HG03175 (cell line): ENCODE data around the gene TRIM5.
"Not testable (repeated sequence)": the region's sequence is repeated elsewhere in the genome, so short reads cannot be mapped to it uniquely, and the experiment has no call there.

ENCODE experiments used
- ATAC-seq: cut with Tn5 transposase; IDR thresholded peaks from one replicate; pipeline ENCODE4 v1.9.1; 2021; ENCODE audit warnings: mild to moderate bottlenecking, moderate library complexity; ENCODE audit not compliant: unreplicated experiment

The TRIM5 gene

DNA sequence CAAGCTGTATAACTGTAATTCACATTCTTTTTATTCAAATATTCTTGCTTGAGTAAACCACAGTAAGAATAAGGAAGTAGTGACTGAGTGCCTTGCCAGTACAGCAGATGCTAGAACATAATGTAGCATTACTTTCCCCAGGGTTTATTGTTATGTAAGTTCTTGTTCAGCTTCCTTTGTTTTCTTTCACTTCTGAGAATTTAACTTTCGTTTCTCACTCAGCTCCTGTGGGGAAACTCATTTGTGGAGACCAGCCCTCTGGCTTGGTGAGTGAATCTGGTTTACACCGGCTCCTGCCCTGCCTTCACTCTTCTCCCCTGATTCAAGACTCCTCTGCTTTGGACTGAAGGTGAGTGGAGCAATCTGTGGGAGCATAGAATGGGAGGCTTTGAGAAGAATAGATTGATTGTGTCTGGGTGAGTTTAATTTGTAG lies 4.7 kb upstream of the TRIM5 start, which contains the start of gene TRIM22:
Gene TRIM22 (plus strand): TSS at position 240 of the 433 bp plus-strand sequence. CDS start 6,443 bp downstream, outside the sequence.
- peak; percentile 76 for ATAC-seq

DNA sequence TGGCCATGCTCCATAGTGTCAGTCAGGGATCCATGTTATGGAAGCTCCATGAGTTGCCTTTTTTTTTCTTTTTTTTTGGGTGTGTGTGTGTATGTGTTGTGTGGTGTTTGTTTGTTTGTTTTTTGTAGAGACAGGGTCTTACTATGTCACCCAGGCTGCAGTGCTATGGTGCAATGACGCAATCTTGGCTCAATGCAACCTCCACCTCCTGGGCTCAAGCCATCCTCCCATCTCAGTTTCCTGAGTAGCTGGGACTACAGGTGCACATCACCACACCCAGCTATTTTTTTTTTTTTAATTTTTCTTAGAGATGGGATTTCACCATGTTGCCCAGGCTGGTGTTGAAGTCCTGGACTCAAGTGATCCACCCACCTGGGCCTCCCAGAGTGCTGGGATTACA lies 3.6 kb upstream of the TRIM5 start:
- no peak for ATAC-seq

DNA sequence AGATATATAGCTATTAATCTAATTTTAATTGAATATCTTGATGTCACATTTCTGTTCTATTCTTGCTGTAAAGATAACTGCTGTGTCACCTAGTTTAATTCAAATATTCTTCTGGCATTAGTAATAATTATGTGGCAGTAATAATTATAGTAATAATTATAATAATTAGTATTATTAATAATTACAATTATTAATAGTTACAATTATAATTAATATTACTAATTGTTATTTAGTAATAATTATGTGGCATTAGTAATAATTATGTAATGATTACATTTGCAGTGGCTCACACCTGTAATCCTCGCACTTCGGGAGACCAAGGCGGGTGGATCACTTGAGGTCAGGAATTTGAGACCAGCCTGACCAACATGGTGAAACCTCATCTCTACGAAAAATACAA lies 1.6 kb upstream of the TRIM5 start:
- no peak for ATAC-seq

DNA sequence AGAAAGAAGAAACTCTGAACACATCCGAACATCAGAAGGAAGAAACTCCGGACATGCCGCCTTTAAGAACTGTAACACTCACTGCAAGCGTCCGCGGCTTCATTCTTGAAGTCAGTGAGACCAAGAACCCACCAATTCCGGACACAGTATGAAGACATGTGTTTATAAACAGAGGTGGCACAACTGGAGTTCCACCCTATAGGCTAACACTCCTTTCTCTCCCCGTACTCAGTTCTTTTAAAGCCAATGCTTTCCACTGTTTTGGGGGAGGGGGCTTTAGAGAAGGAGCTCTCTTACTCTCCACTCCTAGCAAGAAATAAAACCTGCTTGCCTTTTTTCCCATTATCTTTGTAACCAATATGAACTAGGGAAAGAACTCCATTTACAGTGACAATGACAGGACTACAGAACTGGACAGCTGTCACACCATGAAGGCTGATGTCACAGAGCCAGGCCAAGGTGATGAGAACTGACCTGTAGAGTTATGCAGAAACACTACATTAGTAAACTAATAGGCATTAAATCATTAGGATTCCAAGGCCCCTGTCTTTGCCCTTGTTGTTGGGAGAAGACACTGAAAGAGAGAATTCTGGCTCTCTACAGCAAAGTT lies 733 bp downstream of the TRIM5 start:
- ATAC-seq = no peak

DNA sequence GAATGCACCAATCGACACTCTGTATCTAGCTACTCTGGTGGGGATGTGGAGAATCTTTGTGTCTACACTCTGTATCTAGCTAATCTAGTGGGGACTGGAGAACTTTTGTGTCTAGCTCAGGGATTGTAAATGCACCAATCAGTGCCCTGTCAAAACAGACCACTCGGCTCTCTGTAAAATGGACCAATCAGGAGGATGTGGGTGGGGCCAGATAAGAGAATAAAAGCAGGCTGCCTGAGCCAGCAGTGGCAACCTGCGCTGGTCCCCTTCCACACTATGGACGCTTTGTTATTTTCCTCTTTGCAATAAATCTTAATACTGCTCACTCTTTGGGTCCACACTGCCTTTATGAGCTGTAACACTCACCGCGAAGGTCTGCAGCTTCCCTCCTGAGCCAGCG lies 1.3 kb downstream of the TRIM5 start:
- ATAC-seq = not testable (repeated sequence)

DNA sequence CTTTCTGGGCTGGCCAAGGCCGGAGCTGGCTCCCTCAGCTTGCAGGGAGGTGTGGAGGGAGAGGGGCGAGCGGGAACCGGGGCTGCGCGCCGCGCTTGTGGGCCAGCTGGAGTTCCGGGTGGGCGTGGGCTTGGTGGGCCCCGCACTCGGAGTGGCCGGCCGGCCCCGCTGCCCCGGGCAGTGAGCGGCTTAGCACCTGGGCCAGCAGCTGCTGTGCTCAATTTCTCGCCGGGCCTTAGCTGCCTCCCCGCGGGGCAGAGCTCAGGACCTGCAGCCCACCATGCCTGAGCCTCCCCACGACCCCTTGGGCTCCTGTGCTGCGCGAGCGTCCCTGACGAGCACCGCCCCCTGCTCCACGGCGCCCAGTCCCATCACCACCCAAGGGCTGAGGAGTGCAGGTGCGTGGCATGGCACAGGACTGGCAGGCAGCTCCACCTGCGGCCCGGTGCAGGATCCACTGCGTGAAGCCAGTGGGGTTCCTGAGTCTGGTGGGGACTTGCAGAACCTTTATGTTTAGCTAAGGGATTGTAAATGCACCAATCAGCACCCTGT lies 1.9 kb downstream of the TRIM5 start:
- ATAC-seq = not testable (repeated sequence)

DNA sequence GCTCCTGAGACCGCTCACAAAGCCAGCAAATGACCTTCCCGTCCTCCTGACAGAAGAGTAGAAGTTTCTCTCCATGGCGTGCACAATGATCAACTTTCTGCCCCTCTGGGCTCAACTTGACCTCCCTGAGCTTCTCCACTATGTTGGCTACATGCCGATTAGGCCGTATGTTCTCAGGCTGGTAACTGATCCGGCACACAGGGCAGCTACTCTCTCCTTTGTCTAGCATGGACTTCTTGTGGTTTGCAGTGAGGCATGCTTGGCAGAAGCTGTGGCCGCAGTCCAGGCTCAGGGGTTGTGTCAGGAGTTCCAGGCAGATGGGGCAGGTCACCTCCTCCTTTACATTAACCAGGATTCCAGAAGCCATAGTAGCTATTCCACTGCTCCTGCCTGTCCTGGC lies 5.1 kb downstream of the TRIM5 start:
- no peak for ATAC-seq

DNA sequence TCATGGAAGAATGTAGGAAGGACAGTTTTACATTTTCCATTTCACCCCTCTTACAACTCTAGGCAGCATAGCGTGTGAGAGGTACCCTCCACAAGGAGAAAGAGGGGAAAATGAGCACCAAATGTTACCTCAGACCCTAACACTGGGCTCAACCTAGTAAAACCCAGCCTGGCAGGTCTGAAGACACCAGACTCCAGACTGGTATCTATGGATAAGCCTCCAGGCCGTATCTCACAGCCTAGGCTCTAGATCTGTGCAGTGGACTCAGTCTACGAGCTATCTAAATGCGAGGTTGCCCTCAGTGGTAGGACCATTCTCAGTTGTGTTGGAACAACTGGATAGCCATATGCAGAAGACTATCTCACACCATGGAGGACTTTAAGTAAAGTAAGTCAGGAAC lies 10.5 kb downstream of the TRIM5 start:
- ATAC-seq = no peak

DNA sequence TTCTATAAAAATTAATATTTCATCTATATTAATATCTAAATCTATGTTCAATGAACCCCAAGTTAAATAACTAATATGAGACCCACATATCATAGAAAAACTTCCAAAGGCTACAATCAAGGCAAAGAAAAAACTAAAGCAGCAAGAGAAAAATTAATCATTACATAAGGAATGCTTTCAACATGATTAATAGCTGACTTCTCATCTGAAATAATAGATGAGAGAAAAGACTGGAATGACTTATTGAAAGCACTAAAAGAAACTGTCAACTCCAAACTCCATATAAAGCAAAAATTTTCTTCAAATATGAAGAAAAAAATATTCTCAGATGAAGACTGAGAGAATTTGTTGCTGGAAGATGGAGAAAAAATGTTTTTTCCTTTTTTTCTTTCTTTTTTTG lies 13.0 kb downstream of the TRIM5 start:
- no peak for ATAC-seq

DNA sequence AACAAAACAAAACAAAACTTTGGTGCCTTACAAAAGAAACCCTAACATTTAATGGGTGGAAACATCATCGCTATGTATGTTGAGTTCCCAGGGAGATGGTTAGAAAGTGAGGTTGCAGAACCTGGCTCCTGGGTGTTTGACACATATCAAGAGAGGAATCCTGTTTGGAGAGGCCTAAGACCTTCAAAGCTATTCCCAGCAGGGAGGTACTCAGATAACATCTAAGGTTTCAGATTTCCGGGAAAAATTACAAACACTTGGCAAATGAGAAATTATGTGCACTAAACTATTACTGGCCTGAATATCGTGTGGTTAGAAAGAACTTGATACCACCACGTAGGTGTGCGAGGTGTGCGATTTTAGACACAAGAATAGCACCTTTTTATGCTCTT lies 18.5 kb downstream of the TRIM5 start:
- no peak for ATAC-seq

DNA sequence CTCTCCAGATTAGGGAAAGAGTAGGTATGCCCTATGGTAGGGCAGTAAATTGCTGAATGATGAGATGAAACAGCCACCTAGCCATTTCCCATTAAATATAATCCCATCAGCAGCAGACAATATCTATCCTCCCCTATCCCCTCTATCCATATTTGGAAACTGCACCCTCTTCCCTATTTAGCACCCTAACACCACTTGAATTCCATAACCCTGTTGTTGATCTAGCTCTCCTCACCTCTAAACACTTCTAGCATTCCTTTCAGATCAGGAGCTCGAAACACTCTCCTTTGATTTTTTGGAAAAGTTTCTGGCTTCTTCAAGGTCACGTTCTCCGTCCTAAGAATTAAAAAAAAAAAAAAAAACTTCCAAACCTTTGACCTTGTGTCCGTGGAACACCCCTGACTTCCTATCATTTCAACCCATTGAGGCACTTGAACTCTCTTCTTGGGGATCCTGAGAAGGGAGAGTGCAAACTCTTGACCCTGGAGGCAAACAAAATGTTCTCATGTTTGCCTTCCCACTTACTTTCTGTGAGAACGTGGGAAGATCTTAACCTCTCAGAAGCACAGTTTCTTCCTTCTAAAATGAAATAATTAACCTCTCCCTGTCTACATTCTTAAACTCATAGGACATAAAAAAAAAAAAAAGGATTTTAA lies 19.0 kb downstream of the TRIM5 start:
- ATAC-seq = no peak

DNA sequence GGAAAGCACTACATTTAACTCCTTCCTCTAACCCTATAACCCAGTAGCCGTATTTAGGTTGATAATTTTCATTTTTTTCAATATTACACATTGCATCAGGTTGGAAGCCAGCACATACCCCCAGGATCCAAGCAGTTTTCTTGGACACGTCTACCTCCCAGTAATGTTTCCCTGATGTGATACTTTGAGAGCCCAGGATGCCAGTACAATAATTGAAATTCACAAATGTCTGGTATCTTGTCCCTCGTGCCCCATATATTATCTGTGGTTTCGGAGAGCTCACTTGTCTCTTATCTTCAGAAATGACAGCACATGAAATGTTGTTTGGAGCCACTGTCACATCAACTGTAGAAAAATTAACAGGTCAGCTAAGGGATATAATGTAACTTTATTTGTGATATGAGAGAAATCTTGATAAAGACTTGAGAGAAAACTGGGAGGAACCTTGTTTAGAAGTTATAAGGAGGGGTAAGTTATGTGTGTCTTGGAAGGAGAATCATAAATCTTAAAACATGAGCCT lies 19.8 kb downstream of the TRIM5 start:
- ATAC-seq = no peak

DNA sequence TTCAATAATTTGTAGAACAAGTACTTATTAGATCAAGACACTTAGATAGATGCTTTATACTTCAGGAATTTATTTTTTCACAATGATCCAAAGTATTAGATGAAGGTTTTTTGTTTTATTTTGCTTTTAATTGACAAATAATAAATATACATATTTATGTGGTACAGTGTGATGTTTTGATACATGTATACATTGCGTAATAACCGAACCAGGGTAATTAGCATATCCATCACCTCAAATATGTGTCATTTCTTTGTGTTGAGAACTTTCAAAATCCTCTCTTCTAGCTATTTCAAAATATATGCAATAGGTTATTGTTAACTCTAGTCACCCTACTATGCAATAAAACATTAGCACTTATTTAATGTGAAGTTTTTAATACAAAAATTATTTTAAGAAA lies 21.4 kb downstream of the TRIM5 start:
- ATAC-seq = no peak

DNA sequence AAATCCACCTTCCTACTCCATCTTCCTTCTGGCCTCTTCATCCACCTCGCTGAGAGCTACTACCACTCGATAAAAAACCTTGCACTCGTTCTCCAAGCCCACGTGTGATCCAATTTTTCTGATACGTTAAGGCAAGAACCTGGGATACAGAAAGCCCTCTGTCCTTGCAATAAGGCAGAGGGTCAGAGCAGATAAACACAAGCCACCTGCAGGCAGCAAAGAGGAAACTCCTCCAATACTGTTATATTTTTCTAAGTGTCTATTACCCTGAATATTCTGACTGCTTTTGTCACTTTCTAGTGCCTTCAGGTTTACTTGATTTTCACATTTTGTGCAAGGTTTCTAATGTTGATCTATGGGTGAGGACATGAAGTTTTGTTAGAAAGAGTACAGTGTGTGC lies 26.6 kb downstream of the TRIM5 start:
- no peak for ATAC-seq

DNA sequence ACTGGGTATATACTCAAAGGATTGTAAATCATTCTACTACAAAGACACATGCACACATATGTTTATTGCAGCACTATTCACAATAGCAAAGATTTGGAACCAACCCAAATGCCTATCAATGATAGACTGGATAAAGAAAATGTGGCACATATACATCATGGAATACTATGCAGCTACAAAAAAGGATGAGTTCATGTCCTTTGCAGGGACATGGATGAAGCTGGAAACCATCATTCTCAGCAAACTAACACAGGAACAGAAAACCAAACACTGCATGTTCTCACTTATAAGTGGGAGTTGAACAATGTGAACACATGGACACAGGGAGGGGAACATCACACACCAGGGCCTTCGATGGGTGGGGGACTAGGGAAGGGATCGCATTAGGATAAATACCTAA lies 27.9 kb downstream of the TRIM5 start:
- not testable (repeated sequence) for ATAC-seq

DNA sequence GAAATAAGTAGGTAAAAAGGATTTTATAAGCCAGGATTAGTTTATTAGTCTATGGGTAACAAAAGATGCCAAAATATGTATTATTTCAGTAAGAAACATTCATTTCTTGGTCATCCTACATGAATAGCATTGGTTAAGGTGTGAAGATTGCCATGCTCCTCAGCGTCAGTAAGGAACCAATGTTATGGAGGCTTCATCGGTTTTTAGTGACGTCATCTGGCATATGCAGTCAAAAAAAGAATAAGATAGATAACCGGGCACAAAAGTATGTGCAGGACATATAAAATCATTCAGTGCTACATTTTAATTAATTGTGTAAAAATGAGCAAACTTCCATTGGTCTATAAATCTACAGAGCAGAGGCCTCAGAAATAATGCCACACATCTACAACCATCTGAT lies 29.4 kb downstream of the TRIM5 start:
- no peak for ATAC-seq

DNA sequence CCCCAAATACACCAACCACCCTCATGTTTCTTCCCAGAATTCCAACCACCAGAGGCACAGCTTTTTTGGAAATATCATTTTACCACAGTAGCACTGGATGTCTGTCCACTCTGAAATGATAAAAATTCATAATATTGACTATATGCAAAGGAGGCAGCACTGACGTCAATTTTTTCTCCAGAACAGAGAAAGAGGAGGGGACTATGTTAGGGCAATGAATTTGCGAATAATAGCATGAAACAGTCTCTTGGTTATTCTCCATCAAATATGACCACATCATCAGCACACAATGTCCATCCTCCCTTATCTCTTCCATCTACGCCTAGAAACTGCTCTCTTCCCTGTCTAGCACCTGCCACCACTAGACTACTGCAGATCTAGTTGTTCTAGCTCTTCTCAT lies 38.7 kb downstream of the TRIM5 start:
- no peak for ATAC-seq

DNA sequence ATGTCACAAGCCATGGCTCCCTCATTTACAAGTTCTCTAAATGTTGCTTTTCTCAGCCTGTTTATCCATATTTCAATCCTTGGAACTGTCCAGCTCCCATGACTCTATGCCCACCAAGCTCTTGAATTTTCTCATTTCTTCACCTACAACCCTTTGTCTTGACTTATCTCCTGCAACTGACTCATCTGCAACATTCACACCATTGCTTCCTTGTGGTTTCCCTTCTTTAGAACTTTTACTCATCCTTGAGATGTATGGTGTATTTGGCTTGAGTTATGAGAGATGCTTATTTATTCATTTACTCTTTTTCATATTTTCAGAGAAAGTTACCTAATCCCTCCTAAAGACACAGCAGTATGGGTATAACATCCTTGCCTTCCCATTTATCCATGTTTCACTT lies 41.3 kb downstream of the TRIM5 start:
- ATAC-seq = no peak

DNA sequence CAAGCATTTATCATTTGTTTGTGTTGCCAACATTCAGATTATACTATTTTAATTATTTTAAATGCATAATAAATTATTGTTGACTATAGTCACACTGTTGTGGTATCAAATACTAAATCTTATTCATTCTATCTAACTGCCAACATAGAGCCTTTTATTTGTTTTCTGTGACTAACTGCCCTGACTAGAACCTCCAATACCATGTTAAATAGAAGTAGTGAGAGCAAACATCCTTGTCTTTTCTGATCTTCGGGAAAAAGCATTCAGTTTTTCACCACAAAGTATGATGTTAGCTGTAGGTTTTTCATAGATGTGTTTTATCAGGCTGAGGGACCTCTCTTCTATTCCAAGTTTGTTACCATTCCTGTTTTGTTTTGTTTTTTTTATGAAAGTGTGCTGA lies 44.9 kb downstream of the TRIM5 start:
- ATAC-seq = no peak

DNA sequence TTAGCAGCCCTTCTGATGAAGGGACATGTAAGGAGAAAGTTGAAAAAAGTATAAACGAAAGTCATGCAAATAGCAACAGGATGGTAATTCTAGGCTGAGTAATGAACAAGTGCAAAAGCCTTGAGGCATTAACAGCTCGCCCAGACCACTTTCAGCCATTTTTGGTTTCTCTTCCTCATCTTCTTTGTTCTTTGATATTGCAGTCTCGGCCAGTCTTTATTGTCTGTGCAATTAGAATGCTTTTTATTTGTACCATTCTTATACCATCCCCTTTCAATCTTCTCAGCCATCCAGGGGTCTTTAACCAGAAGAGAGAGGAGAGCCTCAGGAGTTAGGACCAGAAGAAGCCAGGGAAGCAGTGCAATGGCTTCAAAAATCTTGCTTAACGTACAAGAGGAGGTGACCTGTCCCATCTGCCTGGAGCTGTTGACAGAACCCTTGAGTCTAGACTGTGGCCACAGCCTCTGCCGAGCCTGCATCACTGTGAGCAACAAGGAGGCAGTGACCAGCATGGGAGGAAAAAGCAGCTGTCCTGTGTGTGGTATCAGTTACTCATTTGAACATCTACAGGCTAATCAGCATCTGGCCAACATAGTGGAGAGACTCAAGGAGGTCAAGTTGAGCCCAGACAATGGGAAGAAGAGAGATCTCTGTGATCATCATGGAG lies 52.8 kb downstream of the TRIM5 start:
- ATAC-seq = peak; percentile 94

DNA sequence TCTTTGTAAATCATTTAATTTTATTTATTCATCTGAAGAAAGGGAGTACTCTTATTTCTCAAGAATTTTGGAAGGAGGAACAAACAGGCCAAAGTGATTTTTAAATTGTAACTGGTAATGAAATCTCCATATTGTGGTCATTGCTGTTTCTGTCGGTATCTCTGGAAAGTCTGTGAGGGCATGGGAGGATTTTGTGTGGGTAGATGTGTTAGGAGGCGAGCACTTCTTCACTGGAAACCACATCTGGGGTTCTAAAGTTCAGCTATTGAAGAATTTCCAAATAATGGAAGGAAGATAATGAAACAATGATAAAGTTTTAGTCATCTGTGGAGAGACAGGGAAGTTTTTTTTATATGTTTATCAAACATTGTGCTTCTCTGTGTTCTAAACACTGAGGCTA lies 53.5 kb downstream of the TRIM5 start:
- no peak for ATAC-seq

DNA sequence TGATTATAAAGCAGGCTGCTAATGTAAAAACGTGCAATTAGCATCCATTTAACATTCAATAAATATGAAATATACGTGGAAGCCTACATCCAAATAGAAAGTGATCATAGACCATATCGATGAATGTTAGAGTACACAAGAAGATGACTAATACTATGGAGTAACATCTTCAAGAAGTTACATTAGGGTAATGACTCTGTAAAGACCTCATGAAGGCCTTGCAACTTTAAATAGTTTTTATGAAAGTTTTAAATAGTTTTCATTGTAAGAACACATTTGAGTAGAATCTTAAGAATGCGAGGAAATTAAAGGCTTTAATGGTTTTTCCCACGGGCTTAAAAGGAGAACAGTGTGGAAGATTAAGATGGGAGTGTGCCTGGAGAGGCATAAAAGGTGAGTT lies 58.7 kb downstream of the TRIM5 start:
- no peak for ATAC-seq
